ENCODE data around the gene PRKX. TPM values are rescaled to one million over a fixed set of nuclear protein-coding genes. Genes with fewer than 3 reads are reported as not detected.

Gene PRKX
- total and polyA plus RNA-seq, 2 of the 13 experiments (the other 11 are each of a cell fraction or from before 2014, with no cell fraction given), result 0.01 to 0.15 TPM

DNA sequence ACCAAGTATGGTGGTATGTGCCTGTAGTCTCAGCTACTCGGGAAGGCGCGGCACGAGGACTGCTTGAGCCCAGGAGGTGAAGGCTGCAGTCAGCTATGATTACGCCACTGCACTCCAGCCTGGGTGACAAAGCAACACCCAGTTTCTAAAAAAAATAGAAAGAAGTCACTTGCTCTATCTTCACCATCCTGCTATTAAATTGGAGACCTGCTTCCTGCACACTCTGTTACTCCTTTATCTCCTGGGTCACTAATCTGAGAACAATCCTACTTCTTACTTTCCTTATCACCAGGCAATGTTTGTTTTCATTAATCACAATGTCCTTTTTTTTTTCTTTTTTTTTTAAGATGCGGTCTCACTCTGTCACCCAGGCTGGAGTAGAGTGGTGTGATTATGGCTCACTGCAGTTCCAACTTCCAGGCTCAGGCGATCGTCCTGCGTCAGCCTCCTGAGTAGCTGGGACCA is 16.2 kb downstream of the PRKX start (continued):
- no peak for TF ChIP-seq BCLAF1 (IDR thresholded peaks at IDR 0.05)
- no peak for TF ChIP-seq ZNF781 (CRISPR knock-in tag; IDR thresholded peaks at IDR 0.05; ENCODE audit: borderline replicate concordance, not compliant biosample characterization)
- TF ChIP-seq ZSCAN31 (CRISPR knock-in tag; IDR thresholded peaks at IDR 0.05; ENCODE audit: low read depth), result no peak
- TF ChIP-seq KDM5A (IDR thresholded peaks at IDR 0.05; ENCODE audit: borderline replicate concordance, low read length), result no peak
- TF ChIP-seq, protein P1, sequence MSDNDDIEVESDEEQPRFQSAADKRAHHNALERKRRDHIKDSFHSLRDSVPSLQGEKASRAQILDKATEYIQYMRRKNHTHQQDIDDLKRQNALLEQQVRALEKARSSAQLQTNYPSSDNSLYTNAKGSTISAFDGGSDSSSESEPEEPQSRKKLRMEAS (IDR thresholded peaks at IDR 0.05), result no peak
- TF ChIP-seq, protein P2, sequence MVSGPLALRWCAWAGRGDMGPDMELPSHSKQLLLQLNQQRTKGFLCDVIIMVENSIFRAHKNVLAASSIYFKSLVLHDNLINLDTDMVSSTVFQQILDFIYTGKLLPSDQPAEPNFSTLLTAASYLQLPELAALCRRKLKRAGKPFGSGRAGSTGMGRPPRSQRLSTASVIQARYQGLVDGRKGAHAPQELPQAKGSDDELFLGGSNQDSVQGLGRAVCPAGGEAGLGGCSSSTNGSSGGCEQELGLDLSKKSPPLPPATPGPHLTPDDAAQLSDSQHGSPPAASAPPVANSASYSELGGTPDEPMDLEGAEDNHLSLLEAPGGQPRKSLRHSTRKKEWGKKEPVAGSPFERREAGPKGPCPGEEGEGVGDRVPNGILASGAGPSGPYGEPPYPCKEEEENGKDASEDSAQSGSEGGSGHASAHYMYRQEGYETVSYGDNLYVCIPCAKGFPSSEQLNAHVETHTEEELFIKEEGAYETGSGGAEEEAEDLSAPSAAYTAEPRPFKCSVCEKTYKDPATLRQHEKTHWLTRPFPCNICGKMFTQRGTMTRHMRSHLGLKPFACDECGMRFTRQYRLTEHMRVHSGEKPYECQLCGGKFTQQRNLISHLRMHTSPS (CRISPR knock-in tag; IDR thresholded peaks at IDR 0.05; ENCODE audit: low read depth), result no peak
- no peak for TF ChIP-seq ZNF276 (CRISPR knock-in tag; IDR thresholded peaks at IDR 0.05; ENCODE audit: low read depth)
- no peak for TF ChIP-seq ZFP62 (CRISPR knock-in tag; IDR thresholded peaks at IDR 0.05)
- no peak for TF ChIP-seq TFE3 (CRISPR knock-in tag; IDR thresholded peaks at IDR 0.05)
- TF ChIP-seq ZNF460 (CRISPR knock-in tag; IDR thresholded peaks at IDR 0.05; ENCODE audit: borderline replicate concordance), result no peak
